ENCODE data around the gene PTPN13. TPM values are rescaled to one million over a fixed set of nuclear protein-coding genes. Genes with fewer than 3 reads are reported as not detected.

The PTPN13 gene
- total RNA-seq, 2 donors from 2014 or later: 130 to 238 TPM

DNA sequence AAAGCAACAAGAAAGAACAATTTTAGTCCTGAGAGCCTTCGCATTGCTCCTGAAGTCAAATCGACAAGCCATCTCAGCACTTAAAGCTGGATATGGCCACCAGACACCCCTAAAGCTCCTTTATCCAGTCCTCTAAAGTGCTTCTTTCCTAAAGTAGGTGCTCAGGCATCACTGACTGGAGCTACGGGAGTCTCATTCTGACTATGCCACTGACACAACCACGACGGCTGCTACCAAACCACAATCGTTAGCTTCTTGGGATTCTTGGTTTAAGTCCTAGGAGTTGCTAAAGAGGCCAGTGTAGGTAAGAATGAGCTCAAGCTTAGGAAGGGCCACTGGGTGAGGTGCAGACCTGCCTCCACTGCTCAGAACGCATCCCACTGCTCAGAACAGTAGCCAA lies 254.0 kb downstream of the PTPN13 start:
- TF ChIP-seq, protein P1, sequence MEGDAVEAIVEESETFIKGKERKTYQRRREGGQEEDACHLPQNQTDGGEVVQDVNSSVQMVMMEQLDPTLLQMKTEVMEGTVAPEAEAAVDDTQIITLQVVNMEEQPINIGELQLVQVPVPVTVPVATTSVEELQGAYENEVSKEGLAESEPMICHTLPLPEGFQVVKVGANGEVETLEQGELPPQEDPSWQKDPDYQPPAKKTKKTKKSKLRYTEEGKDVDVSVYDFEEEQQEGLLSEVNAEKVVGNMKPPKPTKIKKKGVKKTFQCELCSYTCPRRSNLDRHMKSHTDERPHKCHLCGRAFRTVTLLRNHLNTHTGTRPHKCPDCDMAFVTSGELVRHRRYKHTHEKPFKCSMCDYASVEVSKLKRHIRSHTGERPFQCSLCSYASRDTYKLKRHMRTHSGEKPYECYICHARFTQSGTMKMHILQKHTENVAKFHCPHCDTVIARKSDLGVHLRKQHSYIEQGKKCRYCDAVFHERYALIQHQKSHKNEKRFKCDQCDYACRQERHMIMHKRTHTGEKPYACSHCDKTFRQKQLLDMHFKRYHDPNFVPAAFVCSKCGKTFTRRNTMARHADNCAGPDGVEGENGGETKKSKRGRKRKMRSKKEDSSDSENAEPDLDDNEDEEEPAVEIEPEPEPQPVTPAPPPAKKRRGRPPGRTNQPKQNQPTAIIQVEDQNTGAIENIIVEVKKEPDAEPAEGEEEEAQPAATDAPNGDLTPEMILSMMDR (conservative IDR thresholded peaks at IDR 0.05): no peak
- Mint-ChIP-seq H3K4me3 (no peak overlapping the region), H3K27ac (no peak overlapping the region), H3K4me1 (peaks cover 15% of the 10 kb centered on the region), H3K9me3 (no peaks in the 10 kb centered on the region), H3K36me3 (ENCODE audit: low read depth) (no peaks in the 10 kb centered on the region), H3K27me3 (ENCODE audit: insufficient read depth) (no peaks in the 10 kb centered on the region)
- Histone ChIP-seq H3K4me1 (ENCODE audit: control insufficient read depth, insufficient read depth, low read length) (peaks cover 3% of the 10 kb centered on the region), H3K36me3 (ENCODE audit: control insufficient read depth, insufficient read depth, low read length) (no peaks in the 10 kb centered on the region), H3K4me3 (ENCODE audit: low read length) (no peak overlapping the region), H3K27me3 (ENCODE audit: control insufficient read depth, insufficient read depth, low read length, poor library complexity, severe bottlenecking) (no peaks in the 10 kb centered on the region), H3K9me3 (ENCODE audit: control insufficient read depth, low read length) (no peaks in the 10 kb centered on the region), H3K9ac (ENCODE audit: extremely low read depth, low read length, poor library complexity, severe bottlenecking) (no peak overlapping the region), H3K27ac (ENCODE audit: low read depth, low read length) (no peak overlapping the region)
- peak; percentile 57 for DNase-seq
- WGBS, 2 experiments (ENCODE audit: insufficient coverage in 1 of 2, insufficient read length in 1 of 2): 77 to 81% methylated on average over 7 of the region's 7 CpGs

DNA sequence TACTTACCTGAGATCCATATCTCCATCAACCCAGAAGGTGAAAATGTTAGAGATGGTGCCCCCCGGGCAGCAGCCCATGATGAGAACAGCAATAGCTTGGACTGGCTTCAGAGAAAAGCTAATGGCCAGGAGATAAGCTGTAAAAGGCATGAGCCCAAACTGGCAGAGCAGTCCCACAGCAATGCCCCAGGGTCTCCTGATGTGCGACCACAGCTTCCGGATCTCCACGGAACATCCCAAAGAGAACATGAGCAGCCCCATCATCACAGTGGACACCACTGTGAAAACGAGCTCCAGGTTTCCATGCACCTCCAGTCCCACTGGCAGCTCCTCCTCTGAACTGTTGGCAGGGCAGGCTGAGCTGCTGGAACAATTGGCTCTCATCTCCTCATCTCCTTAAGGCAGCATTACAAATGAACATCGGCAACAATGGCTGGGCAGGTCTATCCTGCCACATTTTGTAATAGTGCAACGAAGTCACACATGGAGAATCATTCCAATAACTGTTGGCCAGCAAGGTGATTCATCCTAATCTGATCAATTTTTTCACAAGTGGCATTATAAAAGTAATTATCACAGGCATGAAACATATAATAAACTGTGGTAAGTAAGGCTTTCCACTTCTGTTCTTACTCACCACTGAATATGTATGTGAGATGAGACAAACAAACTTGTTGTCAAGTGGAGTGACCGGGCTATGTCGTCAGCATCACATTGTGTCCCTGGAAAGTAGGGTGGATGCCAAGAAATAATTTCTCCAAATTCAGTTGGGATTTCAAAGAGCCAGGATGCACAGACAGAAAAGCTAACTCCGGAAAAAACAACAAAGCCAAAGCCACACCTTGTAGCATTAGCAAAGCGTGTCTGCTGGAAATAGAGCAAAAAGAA lies 254.9 kb downstream of the PTPN13 start, which contains the start of gene SLC10A6:
Gene SLC10A6 (minus strand): TSS at position 653 of the 888 bp plus-strand sequence. CDS start 269 bp downstream, at position 384.
- Histone ChIP-seq H3K27me3 (ENCODE audit: control insufficient read depth, insufficient read depth, low read length, poor library complexity, severe bottlenecking) (no peaks in the 10 kb centered on the region), H3K4me3 (ENCODE audit: low read length) (no peak within 1 kb of the TSS), H3K9ac (ENCODE audit: extremely low read depth, low read length, poor library complexity, severe bottlenecking) (no peak within 1 kb of the TSS), H3K36me3 (ENCODE audit: control insufficient read depth, insufficient read depth, low read length) (no peaks in the 10 kb centered on the region), H3K27ac (ENCODE audit: low read depth, low read length) (no peak within 1 kb of the TSS), H3K4me1 (ENCODE audit: control insufficient read depth, insufficient read depth, low read length) (peaks cover 3% of the 10 kb centered on the region), H3K9me3 (ENCODE audit: control insufficient read depth, low read length) (no peaks in the 10 kb centered on the region)
- peak; percentile 51 for DNase-seq
- TF ChIP-seq, protein P1 (conservative IDR thresholded peaks at IDR 0.05): no peak
- Mint-ChIP-seq H3K4me1 (peaks cover 15% of the 10 kb centered on the region), H3K36me3 (ENCODE audit: low read depth) (no peaks in the 10 kb centered on the region), H3K27me3 (ENCODE audit: insufficient read depth) (no peaks in the 10 kb centered on the region), H3K4me3 (no peak within 1 kb of the TSS), H3K27ac (no peak within 1 kb of the TSS), H3K9me3 (no peaks in the 10 kb centered on the region)
- WGBS, 2 experiments (ENCODE audit: insufficient coverage in 1 of 2, insufficient read length in 1 of 2): 93 to 95% methylated on average over 10 to 11 of the region's 11 CpGs

DNA sequence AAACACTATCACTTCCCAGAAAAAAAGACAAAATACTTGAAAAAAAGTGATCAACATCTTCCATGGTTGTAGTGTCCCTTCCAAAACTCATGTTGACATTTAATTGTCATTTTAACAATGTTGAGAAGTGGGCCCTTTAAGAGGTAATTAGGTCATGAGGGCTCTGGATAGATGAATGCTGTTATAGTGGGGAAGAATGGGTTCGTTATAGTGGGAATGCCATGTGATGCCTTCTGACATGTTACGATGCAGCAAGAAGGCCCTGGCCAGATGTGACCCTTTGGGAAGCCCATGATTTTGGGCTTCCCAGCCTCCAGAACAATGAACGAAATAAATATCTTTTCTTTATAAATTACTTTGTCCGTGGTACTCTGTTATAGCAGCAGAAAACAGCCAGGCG lies 259.1 kb downstream of the PTPN13 start:
- DNase-seq: no peak
- Histone ChIP-seq H3K27ac (ENCODE audit: low read depth, low read length) (no peak overlapping the region), H3K27me3 (ENCODE audit: control insufficient read depth, insufficient read depth, low read length, poor library complexity, severe bottlenecking) (no peaks in the 10 kb centered on the region), H3K9ac (ENCODE audit: extremely low read depth, low read length, poor library complexity, severe bottlenecking) (no peak overlapping the region), H3K36me3 (ENCODE audit: control insufficient read depth, insufficient read depth, low read length) (no peaks in the 10 kb centered on the region), H3K4me1 (ENCODE audit: control insufficient read depth, insufficient read depth, low read length) (peaks cover 7% of the 10 kb centered on the region), H3K4me3 (ENCODE audit: low read length) (no peak overlapping the region), H3K9me3 (ENCODE audit: control insufficient read depth, low read length) (no peaks in the 10 kb centered on the region)
- Mint-ChIP-seq H3K36me3 (ENCODE audit: low read depth) (no peaks in the 10 kb centered on the region), H3K4me1 (peaks cover 13% of the 10 kb centered on the region), H3K9me3 (no peaks in the 10 kb centered on the region), H3K27me3 (ENCODE audit: insufficient read depth) (peaks cover 9% of the 10 kb centered on the region), H3K4me3 (no peak overlapping the region), H3K27ac (no peak overlapping the region)
- TF ChIP-seq, protein P1 (conservative IDR thresholded peaks at IDR 0.05): no peak
- WGBS, 2 experiments (ENCODE audit: insufficient coverage in 1 of 2, insufficient read length in 1 of 2): 91% methylated on average over 3 to 5 of the region's 5 CpGs
